ENCODE measurements around the gene PPP1R26.

DNA sequence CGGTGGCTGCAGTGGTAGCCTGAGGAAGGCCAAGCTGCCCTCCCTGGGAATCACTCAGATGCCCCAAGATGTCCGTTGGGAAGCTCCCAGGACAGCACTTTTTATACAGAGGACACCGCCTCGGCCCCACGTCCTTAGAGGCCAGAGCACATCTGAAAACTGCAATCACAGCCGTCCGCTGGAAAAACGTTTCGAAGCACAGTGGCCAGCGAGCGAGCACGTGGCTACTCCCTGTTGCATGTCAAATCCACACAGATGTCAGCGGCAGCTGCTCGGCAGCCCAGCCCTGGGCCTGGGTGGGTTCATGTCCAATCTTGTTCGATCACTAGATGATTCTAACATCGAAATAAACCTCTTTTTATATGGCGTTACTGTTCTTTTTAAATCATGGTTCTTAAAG, 8.9 kb downstream of the PPP1R26 start:
- no peak for TF ChIP-seq CTCF (IDR thresholded peaks at IDR 0.05)
- TF ChIP-seq POLR2A (IDR thresholded peaks at IDR 0.05): no peak
- TF ChIP-seq POLR2AphosphoS5 (IDR thresholded peaks at IDR 0.05): no peak

Data from prostate gland (tissue), 2 donors.